HG02885 (cell line): ENCODE data around the gene KAT8.
A peak's percentile ranks its signal among the peaks of the same experiment; 100 is the strongest.
"Not testable (repeated sequence)": the region's sequence is repeated elsewhere in the genome, so short reads cannot be mapped to it uniquely, and the experiment has no call there.

ENCODE experiments used
- ATAC-seq: cut with Tn5 transposase; IDR thresholded peaks from one replicate; pipeline ENCODE4 v1.9.1; 2021; ENCODE audit warnings: mild to moderate bottlenecking; ENCODE audit not compliant: unreplicated experiment, poor library complexity

The KAT8 gene

GRCh38 chr16:31129568-31130335, 12.3 kb downstream of the KAT8 start:
- ATAC-seq, result no peak

GRCh38 chr16:31130336-31130891, 12.9 kb downstream of the KAT8 start:
- no peak for ATAC-seq

GRCh38 chr16:31130899-31131298, 13.4 kb downstream of the KAT8 start:
- no peak for ATAC-seq

- ATAC-seq, result no peak
These were observed 14.0 kb downstream of the KAT8 start for GRCh38 chr16:31131416-31131815.

GRCh38 chr16:31131841-31132271, 14.4 kb downstream of the KAT8 start:
- no peak for ATAC-seq

- no peak for ATAC-seq
These were observed 15.0 kb downstream of the KAT8 start for GRCh38 chr16:31132303-31132979.

- ATAC-seq, result no peak
These were observed 15.6 kb downstream of the KAT8 start for GRCh38 chr16:31133046-31133501.

- no peak for ATAC-seq
These were observed 16.7 kb downstream of the KAT8 start for GRCh38 chr16:31134091-31134571.

- ATAC-seq, result no peak
These were observed 17.4 kb downstream of the KAT8 start for GRCh38 chr16:31134625-31135534.

GRCh38 chr16:31135535-31136286, 18.2 kb downstream of the KAT8 start, which contains the start of gene PRSS8:
Gene PRSS8, minus strand, starts transcription at chr16:31135727. Its CDS starts 229 bp downstream, at chr16:31135498.
- no peak for ATAC-seq

GRCh38 chr16:31136287-31136662, 18.8 kb downstream of the KAT8 start:
- ATAC-seq, result no peak

- ATAC-seq, result not testable (repeated sequence)
These were observed 19.5 kb downstream of the KAT8 start for GRCh38 chr16:31136822-31137499.

- no peak for ATAC-seq
These were observed 21.4 kb downstream of the KAT8 start for GRCh38 chr16:31138621-31139578.

- not testable (repeated sequence) for ATAC-seq
These were observed 23.6 kb downstream of the KAT8 start for GRCh38 chr16:31141071-31141469.

- ATAC-seq, result peak; percentile 1
These were observed 24.1 kb downstream of the KAT8 start for GRCh38 chr16:31141489-31142108.

GRCh38 chr16:31142109-31143010, 24.9 kb downstream of the KAT8 start:
- peak; percentile 91 for ATAC-seq
